H1 (cell line): ENCODE results near the gene NUFIP2.

Source experiments
- CEBPB ChIP-seq: IDR thresholded peaks from 2 replicates; pipeline ENCODE4 v1.6.1; 2012; ENCODE audit warnings: low read depth, low read length
- CTCF ChIP-seq, 3 experiments: IDR thresholded peaks; 1 replicate in 2 of 3; 2 replicates in 1 of 3; pipeline versions ENCODE4 v1.5.1 to v1.6.1; 2011; ENCODE audit warnings: low read length in 3 of 3, mild to moderate bottlenecking in 3 of 3, inconsistent platforms in 2 of 3, low read depth in 1 of 3, moderate library complexity in 1 of 3; ENCODE audit not compliant: insufficient read depth in 1 of 3; ENCODE audit errors: control extremely low read depth in 1 of 3
- EP300 ChIP-seq, 2 experiments: IDR thresholded peaks; 1 replicate in 1 of 2; 2 replicates in 1 of 2; pipeline ENCODE4 v1.6.1; 2011 to 2012; ENCODE audit warnings: low read depth in 2 of 2, low read length in 2 of 2, mild to moderate bottlenecking in 2 of 2, borderline replicate concordance in 1 of 2, inconsistent platforms in 1 of 2, moderate library complexity in 1 of 2
- GABPA ChIP-seq: IDR thresholded peaks from 2 replicates; pipeline ENCODE4 v1.6.1; 2011; ENCODE audit warnings: mild to moderate bottlenecking, low read length, moderate library complexity, borderline replicate concordance; ENCODE audit not compliant: insufficient read depth
- HDAC2 ChIP-seq, 2 experiments: fragments of 300-600 bp in 1 of 2; sonication (generic) in 1 of 2; IDR thresholded peaks; 2 replicates each; pipeline ENCODE4 v1.6.1; 2011 to 2012; ENCODE audit warnings: low read depth in 2 of 2, low read length in 2 of 2, mild to moderate bottlenecking in 2 of 2, moderate library complexity in 2 of 2, borderline replicate concordance in 1 of 2, inconsistent platforms in 1 of 2
- POLR2A ChIP-seq, 2 experiments: IDR thresholded peaks; 1 replicate in 1 of 2; 2 replicates in 1 of 2; pipeline ENCODE4 v1.6.1; 2011; ENCODE audit warnings: low read depth in 2 of 2, low read length in 2 of 2, mild to moderate bottlenecking in 2 of 2; ENCODE audit errors: control extremely low read depth in 1 of 2
- POLR2AphosphoS5 ChIP-seq: IDR thresholded peaks from 2 replicates; pipeline ENCODE4 v1.6.1; 2011; ENCODE audit warnings: low read depth, low read length

GRCh38 chr17:29289852-29290251 is 4.1 kb downstream of the NUFIP2 start:
- no peak for TF ChIP-seq CTCF (IDR thresholded peaks at IDR 0.05; ENCODE audit: control extremely low read depth in 1 of 3, insufficient read depth in 1 of 3, low read depth in 1 of 3, low read length in 3 of 3)
- no peak for TF ChIP-seq EP300 (IDR thresholded peaks at IDR 0.05; ENCODE audit: borderline replicate concordance in 1 of 2, low read depth in 2 of 2, low read length in 2 of 2)
- no peak for TF ChIP-seq GABPA
- TF ChIP-seq HDAC2 (IDR thresholded peaks at IDR 0.05; ENCODE audit: borderline replicate concordance in 1 of 2, low read depth in 2 of 2, low read length in 2 of 2), result no peak
- TF ChIP-seq POLR2A (IDR thresholded peaks at IDR 0.05; ENCODE audit: control extremely low read depth in 1 of 2, low read depth in 2 of 2, low read length in 2 of 2), result no peak
- no peak for TF ChIP-seq POLR2AphosphoS5
- no peak for TF ChIP-seq CEBPB
